Measurements from ENCODE around the gene MEIOC.
A peak's percentile ranks its signal among the peaks of the same experiment; 100 is the strongest.
"Not testable (repeated sequence)": the region's sequence is repeated elsewhere in the genome, so short reads cannot be mapped to it uniquely, and the experiment has no call there.

MEIOC gene

GRCh38 chr17:44627513-44628242 is 28.6 kb upstream of the MEIOC start:
- 70 to 72% methylated on average over 9 of the region's 9 CpGs for WGBS, 2 experiments
- Histone ChIP-seq H3K4me3 (ENCODE audit: insufficient read depth, low read depth, low read length) (no peak overlapping the region), H3K4me1 (ENCODE audit: control insufficient read depth, insufficient read depth, low read length) (peaks cover 13% of the 10 kb centered on the region), H3K27ac (ENCODE audit: insufficient read depth, low read depth, low read length, poor library complexity, severe bottlenecking) (peak overlapping the region; percentile 62), H3K36me3 (ENCODE audit: control insufficient read depth, insufficient read depth, low read length) (no peaks in the 10 kb centered on the region), H3K27me3 (ENCODE audit: control insufficient read depth, insufficient read depth, low read length, poor library complexity, severe bottlenecking) (peaks cover 4% of the 10 kb centered on the region), H3K9me3 (ENCODE audit: control insufficient read depth, low read length) (no peaks in the 10 kb centered on the region)

DNA sequence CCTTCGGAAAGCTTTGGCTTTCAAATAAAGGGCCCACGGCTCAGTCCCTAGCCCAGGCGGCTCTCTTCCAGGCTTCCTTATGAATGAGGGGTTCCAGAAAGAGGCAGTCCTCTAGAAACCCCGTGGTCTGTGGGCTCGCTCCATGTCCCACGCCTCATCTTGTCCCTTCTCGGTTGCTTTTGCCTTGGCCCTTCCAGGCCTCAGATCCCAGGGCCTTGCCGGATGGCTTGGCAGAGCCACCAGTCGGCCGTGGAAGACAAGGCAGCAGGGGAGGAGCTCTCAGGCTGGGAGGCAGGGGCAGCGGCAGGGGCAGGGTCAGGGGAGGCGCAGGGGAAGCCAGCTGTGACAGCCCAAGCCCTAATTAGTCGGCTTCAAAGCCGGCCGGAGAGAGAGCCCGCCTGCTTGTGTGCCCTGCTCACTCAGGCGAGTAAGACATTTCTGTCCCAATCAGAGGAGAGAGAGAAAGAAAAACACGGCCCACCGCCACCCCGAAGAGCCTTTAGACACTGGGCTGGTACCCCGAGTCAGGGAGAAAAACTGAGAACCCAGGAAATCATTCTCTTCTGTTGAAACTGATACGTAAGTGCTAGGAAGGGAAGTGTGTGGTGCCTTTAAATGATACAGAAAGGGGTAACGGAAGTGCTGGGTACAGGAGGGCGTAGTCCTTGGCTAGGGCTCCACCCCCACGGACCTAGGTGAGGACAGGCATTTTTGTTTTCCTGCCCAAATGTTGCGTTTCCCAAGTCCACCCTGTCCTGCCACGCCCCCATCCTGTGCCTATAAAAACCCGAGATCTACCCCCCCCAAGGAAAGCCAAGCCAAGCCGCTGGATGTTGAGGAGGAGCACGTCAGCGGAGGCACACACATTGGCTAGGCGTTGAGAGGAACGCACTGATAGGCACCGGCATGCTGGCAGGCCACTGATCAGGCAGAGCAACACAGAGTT is 27.8 kb upstream of the MEIOC start:
- Histone ChIP-seq H3K9me3 (ENCODE audit: control insufficient read depth, low read length) (no peaks in the 10 kb centered on the region), H3K4me1 (ENCODE audit: control insufficient read depth, insufficient read depth, low read length) (peaks cover 13% of the 10 kb centered on the region), H3K27me3 (ENCODE audit: control insufficient read depth, insufficient read depth, low read length, poor library complexity, severe bottlenecking) (peaks cover 4% of the 10 kb centered on the region), H3K4me3 (ENCODE audit: insufficient read depth, low read depth, low read length) (no peak overlapping the region), H3K36me3 (ENCODE audit: control insufficient read depth, insufficient read depth, low read length) (no peaks in the 10 kb centered on the region), H3K27ac (ENCODE audit: insufficient read depth, low read depth, low read length, poor library complexity, severe bottlenecking) (peak overlapping the region; percentile 62)
- 38% methylated on average over 34 of the region's 34 CpGs for WGBS, 2 experiments

- H3K27ac ChIP-seq (ENCODE audit: insufficient read depth, low read depth, low read length, poor library complexity, severe bottlenecking), result no peak overlapping the region
- 95% methylated on average over 13 of the region's 13 CpGs for WGBS, 2 experiments
- H3K4me1 ChIP-seq (ENCODE audit: control insufficient read depth, insufficient read depth, low read length), result peaks cover 13% of the 10 kb centered on the region
- no peaks in the 10 kb centered on the region for H3K36me3 ChIP-seq (ENCODE audit: control insufficient read depth, insufficient read depth, low read length)
- H3K4me3 ChIP-seq (ENCODE audit: insufficient read depth, low read depth, low read length), result no peak overlapping the region
- peaks cover 4% of the 10 kb centered on the region for H3K27me3 ChIP-seq (ENCODE audit: control insufficient read depth, insufficient read depth, low read length, poor library complexity, severe bottlenecking)
- H3K9me3 ChIP-seq (ENCODE audit: control insufficient read depth, low read length), result no peaks in the 10 kb centered on the region
Observed at GRCh38 chr17:44629314-44629713, 27.0 kb upstream of the MEIOC start.

DNA sequence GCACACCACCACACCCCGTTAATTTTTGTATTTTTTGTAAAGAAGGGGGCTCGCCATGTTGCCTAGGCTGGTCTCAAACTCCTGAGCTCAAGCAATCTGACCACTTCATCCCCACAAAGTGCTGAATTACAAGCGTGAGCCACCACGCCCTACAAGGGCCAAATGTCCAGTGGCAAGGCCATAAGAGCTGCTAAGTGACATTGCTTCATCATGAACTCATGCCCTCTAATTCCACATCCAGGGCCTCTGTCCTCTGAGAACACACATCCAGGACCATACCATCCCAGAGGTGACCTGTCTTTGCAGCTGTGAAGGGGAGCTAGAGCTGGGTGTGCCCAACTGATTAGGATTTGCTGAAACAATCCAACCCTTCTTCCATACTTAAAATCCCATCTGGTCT is 25.6 kb upstream of the MEIOC start:
- Histone ChIP-seq H3K4me3 (ENCODE audit: insufficient read depth, low read depth, low read length) (no peak overlapping the region), H3K36me3 (ENCODE audit: control insufficient read depth, insufficient read depth, low read length) (no peaks in the 10 kb centered on the region), H3K27me3 (ENCODE audit: control insufficient read depth, insufficient read depth, low read length, poor library complexity, severe bottlenecking) (peaks cover 4% of the 10 kb centered on the region), H3K9me3 (ENCODE audit: control insufficient read depth, low read length) (no peaks in the 10 kb centered on the region), H3K4me1 (ENCODE audit: control insufficient read depth, insufficient read depth, low read length) (peaks cover 13% of the 10 kb centered on the region), H3K27ac (ENCODE audit: insufficient read depth, low read depth, low read length, poor library complexity, severe bottlenecking) (no peak overlapping the region)
- 95 to 97% methylated on average over 4 of the region's 4 CpGs for WGBS, 2 experiments

DNA sequence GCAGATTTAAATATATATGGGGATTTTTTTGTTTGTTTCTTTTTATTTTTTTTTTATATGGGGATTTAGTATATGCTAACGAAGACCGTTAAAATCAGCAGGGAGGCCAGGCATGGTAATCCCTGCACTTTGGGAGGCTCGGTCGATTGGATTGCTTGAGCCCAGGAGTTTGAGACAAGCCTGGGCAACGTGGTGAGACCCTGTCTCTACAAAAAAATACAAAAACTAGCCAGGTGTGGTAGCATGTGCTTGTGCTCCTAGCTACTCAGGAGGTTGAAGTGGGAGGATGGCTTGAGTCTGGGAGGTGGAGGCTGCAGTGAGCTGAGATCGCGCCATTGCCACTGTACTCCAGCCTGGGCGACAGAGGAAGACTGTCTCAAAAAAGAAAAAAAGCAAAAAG is 22.3 kb upstream of the MEIOC start:
- H3K36me3 ChIP-seq (ENCODE audit: control insufficient read depth, insufficient read depth, low read length), result no peaks in the 10 kb centered on the region
- peaks cover 4% of the 10 kb centered on the region for H3K27me3 ChIP-seq (ENCODE audit: control insufficient read depth, insufficient read depth, low read length, poor library complexity, severe bottlenecking)
- 69 to 70% methylated on average over 8 of the region's 8 CpGs for WGBS, 2 experiments

DNA sequence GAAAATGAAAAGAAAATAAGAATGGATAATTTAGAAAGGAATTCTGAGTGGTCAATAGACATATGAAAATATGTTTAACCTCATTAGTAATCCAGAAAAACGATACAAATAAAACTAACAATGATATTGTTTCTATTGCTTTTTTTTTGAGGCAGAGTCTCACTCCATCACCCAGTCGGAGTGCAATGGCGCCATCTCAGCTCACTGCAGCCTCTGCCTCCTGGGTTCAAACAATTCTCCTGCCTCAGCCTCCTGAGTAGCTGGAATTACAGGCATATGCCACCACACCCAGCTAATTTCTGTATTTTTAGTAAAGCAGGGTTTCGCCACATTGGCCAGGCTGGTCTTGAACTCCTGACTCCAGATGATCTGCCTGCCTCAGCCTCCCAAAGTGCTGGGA is 21.9 kb upstream of the MEIOC start:
- not testable (repeated sequence) for H3K9me3 ChIP-seq (ENCODE audit: control insufficient read depth, low read length); H3K27ac ChIP-seq (ENCODE audit: insufficient read depth, low read depth, low read length, poor library complexity, severe bottlenecking); H3K36me3 ChIP-seq (ENCODE audit: control insufficient read depth, insufficient read depth, low read length); H3K4me3 ChIP-seq (ENCODE audit: insufficient read depth, low read depth, low read length); H3K4me1 ChIP-seq (ENCODE audit: control insufficient read depth, insufficient read depth, low read length); H3K27me3 ChIP-seq (ENCODE audit: control insufficient read depth, insufficient read depth, low read length, poor library complexity, severe bottlenecking)
- WGBS, 2 experiments, result 68 to 71% methylated on average over 4 of the region's 4 CpGs

More for the DNA sequence above, 22.3 kb upstream of the MEIOC start:
- Histone ChIP-seq H3K4me1 (ENCODE audit: control insufficient read depth, insufficient read depth, low read length) (peaks cover 3% of the 10 kb centered on the region), H3K9me3 (ENCODE audit: control insufficient read depth, low read length) (no peaks in the 10 kb centered on the region), H3K4me3 (ENCODE audit: insufficient read depth, low read depth, low read length) (no peak overlapping the region), H3K27ac (ENCODE audit: insufficient read depth, low read depth, low read length, poor library complexity, severe bottlenecking) (no peak overlapping the region)

- Histone ChIP-seq H3K36me3 (ENCODE audit: control insufficient read depth, insufficient read depth, low read length) (no peaks in the 10 kb centered on the region), H3K4me3 (ENCODE audit: insufficient read depth, low read depth, low read length) (no peak overlapping the region), H3K27ac (ENCODE audit: insufficient read depth, low read depth, low read length, poor library complexity, severe bottlenecking) (no peak overlapping the region), H3K4me1 (ENCODE audit: control insufficient read depth, insufficient read depth, low read length) (no peaks in the 10 kb centered on the region), H3K9me3 (ENCODE audit: control insufficient read depth, low read length) (no peaks in the 10 kb centered on the region), H3K27me3 (ENCODE audit: control insufficient read depth, insufficient read depth, low read length, poor library complexity, severe bottlenecking) (no peaks in the 10 kb centered on the region)
- WGBS, 2 experiments, result 100% methylated on average over 1 of the region's 1 CpG
Observed at GRCh38 chr17:44636562-44636961, 19.7 kb upstream of the MEIOC start.

DNA sequence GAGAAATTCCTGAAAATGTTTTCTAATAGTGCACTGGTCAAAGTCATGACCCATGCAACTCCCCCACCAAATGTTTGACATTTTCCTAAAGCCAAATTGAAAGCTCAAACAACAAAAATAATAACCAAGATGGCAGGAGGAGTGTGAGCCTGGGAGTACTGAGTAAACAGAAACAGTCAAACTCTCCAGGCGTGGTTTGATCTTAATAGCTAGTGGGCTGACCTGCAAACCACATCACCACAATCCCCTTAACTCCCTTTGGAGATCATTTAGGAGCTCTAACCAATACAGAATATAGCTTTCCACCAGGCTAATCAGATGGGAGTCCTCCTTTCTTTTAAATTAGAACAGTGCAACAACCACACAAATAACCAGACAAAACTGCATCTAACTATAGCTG is 19.2 kb upstream of the MEIOC start:
- Histone ChIP-seq H3K27ac (ENCODE audit: insufficient read depth, low read depth, low read length, poor library complexity, severe bottlenecking) (no peak overlapping the region), H3K9me3 (ENCODE audit: control insufficient read depth, low read length) (no peaks in the 10 kb centered on the region), H3K36me3 (ENCODE audit: control insufficient read depth, insufficient read depth, low read length) (no peaks in the 10 kb centered on the region), H3K4me1 (ENCODE audit: control insufficient read depth, insufficient read depth, low read length) (no peaks in the 10 kb centered on the region), H3K27me3 (ENCODE audit: control insufficient read depth, insufficient read depth, low read length, poor library complexity, severe bottlenecking) (no peaks in the 10 kb centered on the region), H3K4me3 (ENCODE audit: insufficient read depth, low read depth, low read length) (no peak overlapping the region)
- 84 to 89% methylated on average over 1 of the region's 1 CpG for WGBS, 2 experiments

- Histone ChIP-seq H3K4me3 (ENCODE audit: insufficient read depth, low read depth, low read length) (no peak overlapping the region), H3K27me3 (ENCODE audit: control insufficient read depth, insufficient read depth, low read length, poor library complexity, severe bottlenecking) (no peaks in the 10 kb centered on the region), H3K4me1 (ENCODE audit: control insufficient read depth, insufficient read depth, low read length) (no peaks in the 10 kb centered on the region), H3K27ac (ENCODE audit: insufficient read depth, low read depth, low read length, poor library complexity, severe bottlenecking) (no peak overlapping the region), H3K9me3 (ENCODE audit: control insufficient read depth, low read length) (no peaks in the 10 kb centered on the region), H3K36me3 (ENCODE audit: control insufficient read depth, insufficient read depth, low read length) (no peaks in the 10 kb centered on the region)
- 85 to 87% methylated on average over 7 of the region's 7 CpGs for WGBS, 2 experiments
Observed at GRCh38 chr17:44642834-44643233, 13.4 kb upstream of the MEIOC start.

DNA sequence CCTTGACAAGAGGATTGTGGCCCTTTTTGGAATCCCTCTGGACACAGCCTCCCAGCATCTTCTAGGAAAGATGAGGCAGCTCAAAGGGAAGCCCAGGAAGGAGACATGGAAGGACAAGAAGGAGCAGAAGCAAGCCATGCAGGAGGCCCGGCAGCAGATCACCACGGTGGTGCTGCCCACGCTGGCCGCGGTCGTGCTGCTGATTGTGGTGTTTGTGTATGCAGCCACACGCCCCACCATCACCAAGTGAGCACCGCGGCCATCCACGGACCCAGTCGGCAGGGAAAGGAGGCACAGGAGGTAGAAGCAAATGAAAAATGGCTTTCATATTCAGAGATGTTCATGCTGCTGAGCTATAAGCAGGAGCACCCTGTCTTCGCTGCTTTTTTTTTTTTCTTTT is 10.9 kb upstream of the MEIOC start:
- WGBS, 2 experiments, result 87 to 88% methylated on average over 12 of the region's 12 CpGs

More for the DNA sequence above, 10.9 kb upstream of the MEIOC start:
- H3K27ac ChIP-seq (ENCODE audit: insufficient read depth, low read depth, low read length, poor library complexity, severe bottlenecking), result no peak overlapping the region
- H3K27me3 ChIP-seq (ENCODE audit: control insufficient read depth, insufficient read depth, low read length, poor library complexity, severe bottlenecking), result no peaks in the 10 kb centered on the region
- no peaks in the 10 kb centered on the region for H3K9me3 ChIP-seq (ENCODE audit: control insufficient read depth, low read length)
- no peaks in the 10 kb centered on the region for H3K36me3 ChIP-seq (ENCODE audit: control insufficient read depth, insufficient read depth, low read length)
- no peaks in the 10 kb centered on the region for H3K4me1 ChIP-seq (ENCODE audit: control insufficient read depth, insufficient read depth, low read length)
- H3K4me3 ChIP-seq (ENCODE audit: insufficient read depth, low read depth, low read length), result no peak overlapping the region

All from ectodermal cell (in vitro differentiated cells).